GM21360 (cell line): ENCODE data around the gene NDUFB2.
"Not testable (repeated sequence)": the region's sequence is repeated elsewhere in the genome, so short reads cannot be mapped to it uniquely, and the experiment has no call there.

Experiments
- ATAC-seq: cut with Tn5 transposase; IDR thresholded peaks from one replicate; pipeline ENCODE4 v1.9.1; 2021; ENCODE audit warnings: mild to moderate bottlenecking, moderate library complexity; ENCODE audit not compliant: unreplicated experiment

The NDUFB2 gene

DNA sequence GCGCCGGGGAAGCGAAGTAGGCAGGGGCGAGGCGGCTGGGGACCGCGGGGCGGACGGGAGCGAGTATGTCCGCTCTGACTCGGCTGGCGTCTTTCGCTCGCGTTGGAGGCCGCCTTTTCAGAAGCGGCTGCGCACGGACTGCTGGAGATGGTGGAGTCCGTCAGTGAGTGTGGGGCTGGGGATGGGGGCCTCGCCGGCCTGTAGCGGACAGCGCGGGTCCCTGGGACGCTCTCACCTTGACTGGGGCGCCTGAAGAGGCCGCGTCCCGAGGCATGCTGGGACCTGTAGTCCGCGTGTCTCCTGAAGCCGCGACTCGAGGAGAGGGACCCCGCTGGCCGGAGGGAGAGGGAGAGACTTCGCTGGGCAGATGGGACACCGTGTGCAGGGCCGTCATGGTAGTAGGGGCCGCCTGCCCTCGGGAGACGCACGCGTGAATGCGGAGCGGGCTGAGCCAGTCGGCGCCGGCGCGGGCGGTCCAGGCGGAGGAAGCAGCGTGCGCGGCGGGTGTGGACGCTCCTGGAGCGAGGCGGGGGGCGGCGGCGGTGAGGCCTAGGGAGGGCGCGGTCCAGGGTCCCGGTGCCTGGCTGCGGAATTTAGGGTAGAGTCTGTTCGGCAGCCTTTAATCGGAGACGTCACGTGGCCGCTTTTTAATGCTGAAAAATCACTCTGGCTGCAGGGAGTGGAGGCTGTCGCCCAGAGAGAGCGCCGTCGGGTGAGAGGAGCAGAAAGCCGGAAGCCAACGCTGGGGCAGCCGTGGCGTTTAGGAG is at the start of gene NDUFB2:
Gene NDUFB2, plus strand, starts transcription at position 29 of the 767 bp plus-strand sequence. Its CDS starts 37 bp downstream, at position 66.
- ATAC-seq: peak; percentile 80

GRCh38 chr7:140646931-140647647 is 49.4 kb upstream of the NDUFB2 start:
- ATAC-seq: peak; percentile 72

DNA sequence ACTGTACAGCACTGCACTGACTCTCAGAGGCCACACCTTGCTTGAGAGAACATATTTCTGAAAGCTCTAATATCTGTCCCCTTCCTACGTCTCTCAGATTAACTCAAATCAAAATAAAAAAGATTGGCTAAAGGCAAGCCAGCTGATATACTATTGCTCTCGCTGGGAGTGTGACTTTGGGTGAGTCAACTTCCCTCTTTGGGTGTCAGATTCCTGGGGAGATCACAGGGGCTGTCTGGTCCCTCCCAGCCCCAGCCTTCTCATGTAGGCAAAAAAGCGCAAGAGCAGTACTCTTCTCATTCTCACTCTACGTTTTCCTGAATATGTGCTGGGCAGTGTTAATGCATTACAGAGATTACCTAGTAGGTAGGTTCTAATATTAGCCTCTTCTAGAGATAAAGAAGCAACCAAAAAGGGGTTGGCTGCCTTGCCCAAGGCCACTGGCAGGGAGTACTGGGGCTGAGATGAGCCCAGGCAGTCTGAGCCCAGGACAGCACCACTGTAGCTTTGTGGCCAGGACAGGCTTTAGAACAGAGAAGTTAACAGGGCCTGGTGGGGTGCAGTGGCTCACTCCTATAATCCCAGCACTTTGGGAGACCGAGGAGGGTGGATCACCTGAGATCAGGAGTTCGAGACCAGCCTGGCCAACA is 46.8 kb upstream of the NDUFB2 start:
- ATAC-seq: no peak

- ATAC-seq: no peak
These were observed 46.1 kb upstream of the NDUFB2 start for GRCh38 chr7:140650367-140650766.

GRCh38 chr7:140653319-140654108 is 43.0 kb upstream of the NDUFB2 start:
- no peak for ATAC-seq

- ATAC-seq: no peak
These were observed 42.5 kb upstream of the NDUFB2 start for GRCh38 chr7:140654109-140654387.

DNA sequence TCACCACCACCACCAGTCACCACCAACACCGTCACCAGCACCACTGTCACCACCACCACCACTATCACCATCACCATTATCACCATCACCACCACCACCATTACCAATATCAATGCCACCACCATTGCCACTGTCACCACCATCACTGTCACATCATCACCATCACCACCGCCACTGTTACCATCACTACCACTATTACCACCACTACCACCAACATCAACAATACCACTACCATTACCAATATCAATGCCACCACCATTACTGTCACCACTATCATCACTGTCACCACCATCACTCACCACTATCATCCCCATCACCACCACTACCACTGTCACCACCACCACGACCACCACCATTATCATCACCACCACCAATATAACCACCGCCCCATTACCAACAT is 41.8 kb upstream of the NDUFB2 start:
- no peak for ATAC-seq

GRCh38 chr7:140655511-140656408 is 40.7 kb upstream of the NDUFB2 start:
- no peak for ATAC-seq

DNA sequence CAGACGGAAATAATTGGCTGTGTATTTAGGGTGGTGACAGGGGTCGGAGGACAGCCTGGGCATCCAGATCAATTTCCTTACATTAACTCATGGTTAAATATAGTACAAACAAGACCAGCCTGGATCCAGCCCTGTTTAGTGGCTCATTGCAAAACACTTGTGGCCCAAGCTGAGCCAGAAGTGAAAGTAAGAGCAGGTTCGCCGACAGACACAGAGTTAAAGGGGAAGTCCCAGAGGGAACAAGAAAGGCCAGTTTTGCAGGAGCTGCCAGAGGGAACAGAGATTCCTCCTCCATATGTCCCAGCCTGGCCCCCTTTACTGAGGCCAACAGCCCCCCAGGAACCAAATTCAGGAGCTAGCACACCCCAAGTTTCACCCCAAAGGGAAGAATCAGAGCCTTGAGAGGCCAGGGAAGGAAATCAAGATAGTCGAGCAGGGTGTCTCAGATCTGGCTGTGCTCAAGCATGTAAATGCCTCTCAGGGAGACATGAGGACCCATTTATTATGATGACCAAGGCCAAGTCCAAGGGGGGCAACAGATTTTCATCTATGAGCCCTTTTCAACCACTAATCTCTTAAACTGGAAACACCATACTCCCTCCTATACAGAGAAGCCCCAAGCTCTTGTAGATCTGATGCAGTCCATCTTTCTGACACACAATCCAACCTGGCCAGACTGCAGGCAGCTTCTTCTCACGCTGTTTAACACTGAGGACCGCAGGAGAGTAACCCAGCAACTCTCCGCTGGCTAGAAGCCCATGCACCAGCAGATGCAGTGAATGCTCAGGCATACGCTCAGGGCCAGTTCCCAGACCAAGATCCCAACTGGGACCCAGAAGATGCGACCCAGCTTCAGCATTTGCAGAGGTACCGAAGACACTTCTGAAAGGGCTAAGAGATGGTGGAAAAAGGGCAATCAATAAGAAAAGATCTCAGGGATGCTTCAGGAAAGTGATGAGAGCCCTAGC is 39.7 kb upstream of the NDUFB2 start:
- ATAC-seq: peak; percentile 84

- no peak for ATAC-seq
These were observed 38.6 kb upstream of the NDUFB2 start for GRCh38 chr7:140657891-140658290.

GRCh38 chr7:140659856-140660255 is 36.7 kb upstream of the NDUFB2 start:
- no peak for ATAC-seq

GRCh38 chr7:140661124-140661523 is 35.4 kb upstream of the NDUFB2 start:
- ATAC-seq: no peak

GRCh38 chr7:140662938-140663337 is 33.6 kb upstream of the NDUFB2 start:
- not testable (repeated sequence) for ATAC-seq

GRCh38 chr7:140667476-140667875 is 29.0 kb upstream of the NDUFB2 start:
- no peak for ATAC-seq

DNA sequence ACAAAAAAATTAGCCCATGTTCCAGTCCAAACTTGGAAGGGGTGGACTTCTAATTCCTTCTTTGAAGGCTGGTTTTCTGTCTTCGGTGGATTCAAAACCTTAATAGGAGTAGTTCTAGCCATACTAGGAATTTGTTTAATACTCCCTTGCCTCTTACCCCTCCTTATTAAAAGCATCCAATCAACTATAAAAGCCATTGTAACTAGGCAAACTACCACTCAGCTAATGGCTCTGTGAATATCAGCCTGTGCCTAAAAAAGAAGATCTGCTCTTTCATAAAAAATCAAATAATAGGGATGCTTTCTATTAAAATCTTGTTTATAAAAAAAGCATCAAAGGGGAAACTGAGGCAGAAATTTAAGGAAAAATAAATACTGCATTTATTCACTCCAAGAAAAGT is 27.9 kb upstream of the NDUFB2 start:
- ATAC-seq: no peak

- no peak for ATAC-seq
These were observed 27.2 kb upstream of the NDUFB2 start for GRCh38 chr7:140669352-140669751.

DNA sequence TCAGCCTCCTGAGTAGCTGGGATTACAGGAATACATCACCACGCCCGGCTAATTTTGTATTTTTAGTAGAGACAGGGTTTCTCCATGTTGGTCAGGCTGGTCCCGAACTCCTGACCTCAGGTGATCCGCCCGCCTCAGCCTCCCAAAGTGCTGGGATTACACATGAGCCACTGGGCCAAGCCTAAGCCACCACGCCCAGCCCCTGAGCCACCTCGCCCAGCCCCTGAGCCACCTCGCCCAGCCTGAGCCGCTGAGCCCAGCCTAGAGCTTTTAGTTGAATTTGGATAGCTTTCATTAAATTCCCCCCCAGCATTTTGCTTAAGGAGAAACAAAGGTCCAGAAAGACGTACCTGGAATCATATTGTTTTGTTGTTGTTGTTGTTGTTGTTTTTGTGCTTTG is 26.6 kb upstream of the NDUFB2 start:
- ATAC-seq: not testable (repeated sequence)

GRCh38 chr7:140670343-140670935 is 26.1 kb upstream of the NDUFB2 start:
- no peak for ATAC-seq

- ATAC-seq: no peak
These were observed 24.5 kb upstream of the NDUFB2 start for GRCh38 chr7:140671966-140672365.
